ENCODE measurements around the gene CYFIP1.

DNA sequence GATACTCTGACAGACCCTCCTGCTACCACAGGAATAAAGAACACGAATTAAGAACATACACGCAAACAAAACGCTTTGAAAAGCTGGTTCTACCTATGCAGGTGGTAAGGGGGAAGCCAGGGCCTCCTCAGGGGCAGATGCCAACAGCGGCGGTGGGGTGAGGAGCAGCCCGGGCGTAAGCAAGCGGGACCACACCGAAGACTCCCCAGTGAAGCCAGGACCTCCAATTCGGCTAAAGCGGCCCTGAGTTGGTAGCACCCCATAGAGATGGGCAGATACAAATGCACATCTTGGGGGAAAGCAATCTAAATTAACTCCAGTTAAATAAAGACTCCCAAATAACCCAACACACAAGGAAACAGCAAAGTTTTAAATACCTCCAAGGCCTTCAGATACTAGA, 109.3 kb downstream of the CYFIP1 start:
- TF ChIP-seq, protein P1, sequence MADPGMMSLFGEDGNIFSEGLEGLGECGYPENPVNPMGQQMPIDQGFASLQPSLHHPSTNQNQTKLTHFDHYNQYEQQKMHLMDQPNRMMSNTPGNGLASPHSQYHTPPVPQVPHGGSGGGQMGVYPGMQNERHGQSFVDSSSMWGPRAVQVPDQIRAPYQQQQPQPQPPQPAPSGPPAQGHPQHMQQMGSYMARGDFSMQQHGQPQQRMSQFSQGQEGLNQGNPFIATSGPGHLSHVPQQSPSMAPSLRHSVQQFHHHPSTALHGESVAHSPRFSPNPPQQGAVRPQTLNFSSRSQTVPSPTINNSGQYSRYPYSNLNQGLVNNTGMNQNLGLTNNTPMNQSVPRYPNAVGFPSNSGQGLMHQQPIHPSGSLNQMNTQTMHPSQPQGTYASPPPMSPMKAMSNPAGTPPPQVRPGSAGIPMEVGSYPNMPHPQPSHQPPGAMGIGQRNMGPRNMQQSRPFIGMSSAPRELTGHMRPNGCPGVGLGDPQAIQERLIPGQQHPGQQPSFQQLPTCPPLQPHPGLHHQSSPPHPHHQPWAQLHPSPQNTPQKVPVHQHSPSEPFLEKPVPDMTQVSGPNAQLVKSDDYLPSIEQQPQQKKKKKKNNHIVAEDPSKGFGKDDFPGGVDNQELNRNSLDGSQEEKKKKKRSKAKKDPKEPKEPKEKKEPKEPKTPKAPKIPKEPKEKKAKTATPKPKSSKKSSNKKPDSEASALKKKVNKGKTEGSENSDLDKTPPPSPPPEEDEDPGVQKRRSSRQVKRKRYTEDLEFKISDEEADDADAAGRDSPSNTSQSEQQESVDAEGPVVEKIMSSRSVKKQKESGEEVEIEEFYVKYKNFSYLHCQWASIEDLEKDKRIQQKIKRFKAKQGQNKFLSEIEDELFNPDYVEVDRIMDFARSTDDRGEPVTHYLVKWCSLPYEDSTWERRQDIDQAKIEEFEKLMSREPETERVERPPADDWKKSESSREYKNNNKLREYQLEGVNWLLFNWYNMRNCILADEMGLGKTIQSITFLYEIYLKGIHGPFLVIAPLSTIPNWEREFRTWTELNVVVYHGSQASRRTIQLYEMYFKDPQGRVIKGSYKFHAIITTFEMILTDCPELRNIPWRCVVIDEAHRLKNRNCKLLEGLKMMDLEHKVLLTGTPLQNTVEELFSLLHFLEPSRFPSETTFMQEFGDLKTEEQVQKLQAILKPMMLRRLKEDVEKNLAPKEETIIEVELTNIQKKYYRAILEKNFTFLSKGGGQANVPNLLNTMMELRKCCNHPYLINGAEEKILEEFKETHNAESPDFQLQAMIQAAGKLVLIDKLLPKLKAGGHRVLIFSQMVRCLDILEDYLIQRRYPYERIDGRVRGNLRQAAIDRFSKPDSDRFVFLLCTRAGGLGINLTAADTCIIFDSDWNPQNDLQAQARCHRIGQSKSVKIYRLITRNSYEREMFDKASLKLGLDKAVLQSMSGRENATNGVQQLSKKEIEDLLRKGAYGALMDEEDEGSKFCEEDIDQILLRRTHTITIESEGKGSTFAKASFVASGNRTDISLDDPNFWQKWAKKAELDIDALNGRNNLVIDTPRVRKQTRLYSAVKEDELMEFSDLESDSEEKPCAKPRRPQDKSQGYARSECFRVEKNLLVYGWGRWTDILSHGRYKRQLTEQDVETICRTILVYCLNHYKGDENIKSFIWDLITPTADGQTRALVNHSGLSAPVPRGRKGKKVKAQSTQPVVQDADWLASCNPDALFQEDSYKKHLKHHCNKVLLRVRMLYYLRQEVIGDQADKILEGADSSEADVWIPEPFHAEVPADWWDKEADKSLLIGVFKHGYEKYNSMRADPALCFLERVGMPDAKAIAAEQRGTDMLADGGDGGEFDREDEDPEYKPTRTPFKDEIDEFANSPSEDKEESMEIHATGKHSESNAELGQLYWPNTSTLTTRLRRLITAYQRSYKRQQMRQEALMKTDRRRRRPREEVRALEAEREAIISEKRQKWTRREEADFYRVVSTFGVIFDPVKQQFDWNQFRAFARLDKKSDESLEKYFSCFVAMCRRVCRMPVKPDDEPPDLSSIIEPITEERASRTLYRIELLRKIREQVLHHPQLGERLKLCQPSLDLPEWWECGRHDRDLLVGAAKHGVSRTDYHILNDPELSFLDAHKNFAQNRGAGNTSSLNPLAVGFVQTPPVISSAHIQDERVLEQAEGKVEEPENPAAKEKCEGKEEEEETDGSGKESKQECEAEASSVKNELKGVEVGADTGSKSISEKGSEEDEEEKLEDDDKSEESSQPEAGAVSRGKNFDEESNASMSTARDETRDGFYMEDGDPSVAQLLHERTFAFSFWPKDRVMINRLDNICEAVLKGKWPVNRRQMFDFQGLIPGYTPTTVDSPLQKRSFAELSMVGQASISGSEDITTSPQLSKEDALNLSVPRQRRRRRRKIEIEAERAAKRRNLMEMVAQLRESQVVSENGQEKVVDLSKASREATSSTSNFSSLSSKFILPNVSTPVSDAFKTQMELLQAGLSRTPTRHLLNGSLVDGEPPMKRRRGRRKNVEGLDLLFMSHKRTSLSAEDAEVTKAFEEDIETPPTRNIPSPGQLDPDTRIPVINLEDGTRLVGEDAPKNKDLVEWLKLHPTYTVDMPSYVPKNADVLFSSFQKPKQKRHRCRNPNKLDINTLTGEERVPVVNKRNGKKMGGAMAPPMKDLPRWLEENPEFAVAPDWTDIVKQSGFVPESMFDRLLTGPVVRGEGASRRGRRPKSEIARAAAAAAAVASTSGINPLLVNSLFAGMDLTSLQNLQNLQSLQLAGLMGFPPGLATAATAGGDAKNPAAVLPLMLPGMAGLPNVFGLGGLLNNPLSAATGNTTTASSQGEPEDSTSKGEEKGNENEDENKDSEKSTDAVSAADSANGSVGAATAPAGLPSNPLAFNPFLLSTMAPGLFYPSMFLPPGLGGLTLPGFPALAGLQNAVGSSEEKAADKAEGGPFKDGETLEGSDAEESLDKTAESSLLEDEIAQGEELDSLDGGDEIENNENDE (IDR thresholded peaks at IDR 0.05; ENCODE audit: low read depth, low read length) = no peak
- TF ChIP-seq PCBP2 (IDR thresholded peaks at IDR 0.05; ENCODE audit: low read depth, low read length, poor library complexity, severe bottlenecking) (no peak), ZNF263 (CRISPR knock-in tag; IDR thresholded peaks at IDR 0.05; ENCODE audit: borderline replicate concordance) (no peak)
- TF ChIP-seq, protein P2, sequence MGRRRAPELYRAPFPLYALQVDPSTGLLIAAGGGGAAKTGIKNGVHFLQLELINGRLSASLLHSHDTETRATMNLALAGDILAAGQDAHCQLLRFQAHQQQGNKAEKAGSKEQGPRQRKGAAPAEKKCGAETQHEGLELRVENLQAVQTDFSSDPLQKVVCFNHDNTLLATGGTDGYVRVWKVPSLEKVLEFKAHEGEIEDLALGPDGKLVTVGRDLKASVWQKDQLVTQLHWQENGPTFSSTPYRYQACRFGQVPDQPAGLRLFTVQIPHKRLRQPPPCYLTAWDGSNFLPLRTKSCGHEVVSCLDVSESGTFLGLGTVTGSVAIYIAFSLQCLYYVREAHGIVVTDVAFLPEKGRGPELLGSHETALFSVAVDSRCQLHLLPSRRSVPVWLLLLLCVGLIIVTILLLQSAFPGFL (CRISPR knock-in tag; IDR thresholded peaks at IDR 0.05) = no peak

Data from K562 (cell line).